Renal pelvis (tissue), 4 donors: ENCODE results near the gene RERE. TPM values are rescaled to one million over a fixed set of nuclear protein-coding genes. Genes with fewer than 3 reads are reported as not detected.

Source experiments
- DNase-seq: peaks from one replicate; pipeline ENCODE4 v3.0.0-alpha.2; 2013
- polyA plus RNA-seq, 3 donors: library from polyadenylated mRNA; unstranded; fragments of 120-200 nt; gene quantifications; one replicate each; pipeline ENCODE4 v1.2.1, GENCODE V29; 2013; ENCODE audit not compliant: insufficient read length in 3 of 3

Gene RERE
- polyA plus RNA-seq, 3 donors: 142 to 161 (median 146) TPM

DNA sequence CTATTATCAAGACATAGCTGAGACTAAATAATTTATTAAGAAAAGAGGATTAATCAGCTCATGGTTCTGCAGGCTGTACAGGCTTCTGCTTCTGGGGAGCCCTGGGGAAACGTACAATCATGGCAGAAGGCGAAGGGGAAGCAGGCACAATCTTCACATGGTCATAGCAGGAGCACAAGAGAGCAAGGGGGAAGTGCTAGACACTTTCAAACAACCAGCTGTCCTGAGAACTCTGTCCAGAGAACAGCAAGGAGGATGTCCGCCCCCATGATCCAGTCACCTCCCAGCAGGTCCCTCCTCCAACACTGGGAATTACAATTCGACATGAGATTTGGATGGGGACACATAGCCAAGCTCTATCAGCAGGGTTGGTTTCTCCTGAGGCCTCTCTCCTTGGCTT is 509.8 kb downstream of the RERE start:
- no peak for DNase-seq

DNA sequence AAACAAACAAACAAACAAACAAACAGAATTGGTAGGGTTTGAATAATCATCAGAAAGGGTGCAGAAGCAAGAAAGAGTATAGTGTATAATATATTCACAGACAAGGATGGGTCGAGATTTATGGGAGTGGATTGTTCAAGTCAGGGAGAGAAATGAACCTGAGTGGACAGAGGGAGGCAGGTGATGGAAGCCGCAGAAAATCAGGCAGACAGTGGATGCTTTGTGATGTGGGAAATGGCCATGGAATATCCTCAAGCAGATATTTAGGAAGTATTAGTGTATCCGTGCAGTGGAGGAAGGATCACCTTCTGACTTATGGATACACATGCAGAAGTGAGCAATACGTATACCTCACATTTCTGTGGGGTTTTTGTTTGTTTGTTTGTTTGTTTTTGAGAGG is 513.6 kb downstream of the RERE start:
- no peak for DNase-seq

DNA sequence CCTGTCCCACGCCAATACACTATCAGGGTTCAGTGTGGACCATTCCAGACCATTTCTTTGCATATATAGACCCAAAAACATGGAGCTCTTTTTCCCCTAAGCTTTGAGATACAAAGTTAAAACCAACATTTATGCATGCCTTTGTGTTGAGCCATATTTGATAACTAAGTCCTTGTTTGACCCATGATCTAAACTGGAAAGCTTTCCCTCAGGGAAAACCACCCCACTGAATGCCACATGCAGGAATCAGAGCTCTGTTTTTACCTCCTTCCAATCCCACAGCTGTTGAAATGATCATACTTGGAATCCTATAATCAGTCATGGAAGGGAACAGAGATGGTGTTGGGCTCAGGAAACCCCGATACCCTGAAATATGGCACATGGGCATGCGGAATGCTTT is 514.3 kb downstream of the RERE start:
- no peak for DNase-seq

Other genes starting within 250 kb of the RERE start
- gene ENO1, start 61.0 kb upstream of the RERE start, polyA plus RNA-seq: 1,000 to 10,000 TPM in 1 of 3 donors, 100 to 1,000 TPM in 2; 950 to 1,026 (median 975) TPM
- under 1 TPM in 2 of 3 donors, not detected in 1; 0.11 to 0.30 TPM for gene CA6, start 128.2 kb upstream of the RERE start, polyA plus RNA-seq
- under 1 TPM in 1 of 3 donors, not detected in 2; 0.09 TPM for gene SLC2A7, start 208.8 kb upstream of the RERE start, polyA plus RNA-seq